IPS-11a (cell line): ENCODE data around the gene GPALPP1.
"Not testable (repeated sequence)": the region's sequence is repeated elsewhere in the genome, so short reads cannot be mapped to it uniquely, and the experiment has no call there.

ENCODE experiments used
- H3K4me3 ChIP-seq: one replicate; pipeline ENCODE4 v1.5.1; 2013; ENCODE audit warnings: low read depth, low read length, control low read depth

GPALPP1 gene

GRCh38 chr13:45004096-45004495 is 14.8 kb downstream of the GPALPP1 start:
- no peak overlapping the region for H3K4me3 ChIP-seq

- H3K4me3 ChIP-seq, result no peak overlapping the region
Observed at GRCh38 chr13:45007225-45007624, 17.9 kb downstream of the GPALPP1 start.

- no peak overlapping the region for H3K4me3 ChIP-seq
Observed at GRCh38 chr13:45007823-45008222, 18.5 kb downstream of the GPALPP1 start.

GRCh38 chr13:45011198-45011597 is 21.9 kb downstream of the GPALPP1 start:
- H3K4me3 ChIP-seq, result no peak overlapping the region

- no peak overlapping the region for H3K4me3 ChIP-seq
Observed at GRCh38 chr13:45015300-45015699, 26.0 kb downstream of the GPALPP1 start.

- no peak overlapping the region for H3K4me3 ChIP-seq
Observed at GRCh38 chr13:45016792-45017425, 27.6 kb downstream of the GPALPP1 start.

- not testable (repeated sequence) for H3K4me3 ChIP-seq
Observed at GRCh38 chr13:45019981-45020380, 30.6 kb downstream of the GPALPP1 start.

GRCh38 chr13:45021250-45021649 is 31.9 kb downstream of the GPALPP1 start:
- no peak overlapping the region for H3K4me3 ChIP-seq

GRCh38 chr13:45024847-45025246 is 35.5 kb downstream of the GPALPP1 start:
- H3K4me3 ChIP-seq, result no peak overlapping the region

- H3K4me3 ChIP-seq, result no peak overlapping the region
Observed at GRCh38 chr13:45034342-45034741, 45.0 kb downstream of the GPALPP1 start.

- H3K4me3 ChIP-seq, result no peak overlapping the region
Observed at GRCh38 chr13:45036206-45036605, 46.9 kb downstream of the GPALPP1 start.

GRCh38 chr13:45040173-45040572 is 50.8 kb downstream of the GPALPP1 start:
- H3K4me3 ChIP-seq, result no peak overlapping the region

GRCh38 chr13:45040622-45041021 is 51.3 kb downstream of the GPALPP1 start:
- no peak overlapping the region for H3K4me3 ChIP-seq

- H3K4me3 ChIP-seq, result no peak overlapping the region
Observed at GRCh38 chr13:45042539-45042938, 53.2 kb downstream of the GPALPP1 start.

GRCh38 chr13:45046445-45046844 is 57.1 kb downstream of the GPALPP1 start:
- H3K4me3 ChIP-seq, result peak overlapping the region; percentile 47

GRCh38 chr13:45047394-45048310 is 58.3 kb downstream of the GPALPP1 start:
- peak overlapping the region; percentile 47 for H3K4me3 ChIP-seq

GRCh38 chr13:45048890-45049407 is 59.6 kb downstream of the GPALPP1 start:
- H3K4me3 ChIP-seq, result no peak overlapping the region

- no peak overlapping the region for H3K4me3 ChIP-seq
Observed at GRCh38 chr13:45049478-45049877, 60.1 kb downstream of the GPALPP1 start.

GRCh38 chr13:45051315-45051714 is 62.0 kb downstream of the GPALPP1 start:
- H3K4me3 ChIP-seq, result no peak overlapping the region

- H3K4me3 ChIP-seq, result no peak overlapping the region
Observed at GRCh38 chr13:45055198-45055901, 66.0 kb downstream of the GPALPP1 start.

- H3K4me3 ChIP-seq, result no peak overlapping the region
Observed at GRCh38 chr13:45055902-45056648, 66.7 kb downstream of the GPALPP1 start.
